Fibroblast of pulmonary artery (primary cell): ENCODE measurements around the gene LCMT1.
"Not testable (repeated sequence)": the region's sequence is repeated elsewhere in the genome, so short reads cannot be mapped to it uniquely, and the experiment has no call there.

Source experiments
- DNase-seq: peaks from one replicate; pipeline ENCODE4 v3.0.0-alpha.2; 2010; ENCODE audit warnings: low read depth
- H3K4me3 ChIP-seq: replicated peaks from 2 replicates; pipeline ENCODE4 v1.5.1; 2011; ENCODE audit warnings: low read depth, mild to moderate bottlenecking, control low read depth, low read length, moderate library complexity
- CTCF ChIP-seq: IDR thresholded peaks from 2 replicates; pipeline ENCODE4 v1.5.1; 2011; ENCODE audit warnings: mild to moderate bottlenecking, control low read depth, low read length, inconsistent platforms; ENCODE audit errors: missing control alignments

Gene LCMT1

GRCh38 chr16:25158401-25158800 is 46.9 kb downstream of the LCMT1 start:
- no peak for DNase-seq
- H3K4me3 ChIP-seq = no peak overlapping the region
- TF ChIP-seq CTCF = no peak

DNA sequence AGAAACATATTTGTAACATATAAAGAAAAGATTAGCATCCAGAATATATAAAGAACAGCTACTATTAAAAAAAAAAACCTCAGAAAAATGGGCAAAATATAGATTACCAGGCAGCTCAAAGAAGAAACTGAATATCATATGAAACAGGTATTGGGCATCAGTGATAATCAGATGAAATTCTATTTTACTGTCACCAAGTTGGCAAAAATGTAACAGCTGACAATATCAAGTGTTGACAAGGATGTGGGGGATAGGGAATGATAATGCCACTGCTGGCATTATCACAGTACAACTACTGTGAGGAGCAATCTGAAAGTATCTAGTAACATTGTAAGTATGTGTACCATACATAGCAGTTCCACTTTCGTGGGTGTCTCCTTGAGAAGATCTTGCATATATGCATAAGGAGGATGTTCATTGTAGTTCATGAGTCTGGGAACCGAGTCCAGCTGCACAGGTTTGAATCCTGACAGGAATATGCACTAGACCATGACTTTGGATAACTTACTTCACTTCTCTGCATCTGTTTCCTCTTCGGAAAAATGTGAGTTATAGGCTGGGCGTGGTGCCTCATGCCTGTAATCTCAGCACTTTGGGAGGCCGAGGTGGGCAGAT is 50.3 kb downstream of the LCMT1 start:
- TF ChIP-seq CTCF = no peak

GRCh38 chr16:25163683-25164082 is 52.1 kb downstream of the LCMT1 start:
- TF ChIP-seq CTCF = no peak
- no peak for DNase-seq
- H3K4me3 ChIP-seq = no peak overlapping the region

More for the DNA sequence above, 50.3 kb downstream of the LCMT1 start:
- DNase-seq = no peak
- H3K4me3 ChIP-seq = no peak overlapping the region

DNA sequence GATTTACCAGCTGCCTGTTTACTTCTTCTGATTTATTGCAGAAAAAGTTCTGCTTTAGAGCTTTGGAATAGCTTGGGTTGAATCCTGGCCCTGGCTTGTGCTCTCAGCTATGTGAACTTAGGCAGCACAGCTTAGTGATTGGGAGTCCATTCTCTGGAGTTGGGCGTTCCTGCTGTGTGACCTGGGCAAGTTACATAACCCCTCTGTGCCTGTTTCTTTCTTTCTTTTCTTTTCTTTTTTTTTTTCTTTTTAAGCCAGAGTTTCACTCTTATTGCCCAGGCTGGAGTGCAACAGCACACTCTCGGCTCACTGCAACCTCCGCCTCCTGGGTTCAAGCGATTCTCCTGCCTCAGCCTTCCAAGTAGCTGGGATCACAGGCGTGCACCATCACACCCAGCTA is 53.7 kb downstream of the LCMT1 start:
- TF ChIP-seq CTCF = no peak
- DNase-seq = no peak
- no peak overlapping the region for H3K4me3 ChIP-seq

- not testable (repeated sequence) for H3K4me3 ChIP-seq, DNase-seq
Observed at GRCh38 chr16:25167920-25168319, 56.4 kb downstream of the LCMT1 start.

DNA sequence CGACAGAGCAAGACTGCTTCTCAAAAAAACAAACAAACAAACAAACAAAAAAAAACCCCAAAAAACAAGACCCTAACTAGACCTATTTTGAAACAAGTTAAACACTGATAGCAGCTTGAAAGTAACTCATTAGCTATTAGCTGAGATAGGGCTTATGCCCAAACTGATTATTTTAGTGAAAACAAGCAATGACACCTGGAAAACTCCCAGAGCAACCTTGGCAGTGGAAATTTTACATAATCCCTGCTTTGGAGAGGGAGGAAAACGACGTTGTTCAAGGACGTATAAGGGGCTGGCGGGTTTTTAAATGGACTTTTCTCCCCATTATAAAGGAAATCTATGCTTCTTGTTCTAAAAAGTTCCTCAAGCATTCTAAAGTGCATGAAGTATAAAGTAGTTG is 59.8 kb downstream of the LCMT1 start:
- no peak for TF ChIP-seq CTCF
- H3K4me3 ChIP-seq = no peak overlapping the region
- no peak for DNase-seq

DNA sequence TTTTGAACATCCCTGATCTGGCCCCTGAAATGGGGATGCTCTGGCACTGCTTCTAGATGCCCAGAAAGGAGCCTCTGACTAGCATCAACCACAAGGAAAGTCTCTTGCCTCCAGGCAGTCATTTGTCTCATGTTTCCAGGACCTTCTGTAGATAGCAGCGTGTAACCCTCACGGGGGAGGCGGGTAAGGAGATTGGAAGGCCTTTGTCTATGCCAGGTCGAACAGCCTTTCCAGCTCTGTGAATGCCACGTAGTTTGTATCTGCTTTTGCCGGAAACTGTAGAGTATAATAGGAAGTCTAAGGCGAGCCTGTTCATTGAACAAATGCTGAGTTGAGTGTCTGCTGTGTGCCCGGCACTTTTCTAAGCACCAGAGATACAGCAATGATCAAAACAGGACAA is 61.3 kb downstream of the LCMT1 start:
- no peak for DNase-seq
- no peak for TF ChIP-seq CTCF
- no peak overlapping the region for H3K4me3 ChIP-seq
